Panc1 (cell line): ENCODE measurements around the gene DCN. TPM values are rescaled to one million over a fixed set of nuclear protein-coding genes. Genes with fewer than 3 reads are reported as not detected.

Experiments
- ATAC-seq: fragments of 200-7000 bp; cut with Tn5 transposase; 2 replicates; pipeline ENCODE4 v1.9.1; 2020; ENCODE audit warnings: mild to moderate bottlenecking, moderate library complexity
- BruUV-seq: library from RNA; stranded (reverse); fragments of 400-500 nt; replicated peaks from 2 replicates; lab custom pipeline; 2021; lab: Mats Ljungman, UMichigan
- CTCF ChIA-PET: fragments of 300-600 bp; sonication (Branson Sonifier 250); formaldehyde crosslinking; loops from one replicate; lab custom pipeline; 2022; ENCODE audit warnings: antibody characterized with exemption; lab: Charles Lee
- POLR2A ChIA-PET: fragments of 300-600 bp; sonication (Branson Sonifier 250); formaldehyde crosslinking; loops from one replicate; lab custom pipeline; 2022; ENCODE audit warnings: antibody characterized with exemption; lab: Charles Lee
- DNase-seq: peaks from one replicate; pipeline ENCODE4 v3.0.0-alpha.2; 2010; ENCODE audit warnings: low read depth, low spot score
- H3K27ac ChIP-seq: 2 replicates; pipeline ENCODE4 v1.5.1; 2011; ENCODE audit warnings: mild to moderate bottlenecking, low read length, inconsistent platforms
- H3K27me3 ChIP-seq: fragments of 200-500 bp; sonication (Bioruptor generic); 2 replicates; pipeline ENCODE4 v1.6.0; 2014; ENCODE audit warnings: low read length, inconsistent platforms; ENCODE audit not compliant: control insufficient read depth, insufficient read depth
- H3K36me3 ChIP-seq: fragments of 200-500 bp; sonication (Bioruptor generic); 2 replicates; pipeline ENCODE4 v1.5.1; 2014; ENCODE audit warnings: inconsistent platforms, mild to moderate bottlenecking, low read length, moderate library complexity; ENCODE audit not compliant: control insufficient read depth, insufficient read depth
- H3K4me1 ChIP-seq: 2 replicates; pipeline ENCODE4 v1.5.1; 2011; ENCODE audit warnings: inconsistent platforms, mild to moderate bottlenecking, low read length, moderate library complexity; ENCODE audit not compliant: control insufficient read depth, insufficient read depth
- H3K4me3 ChIP-seq, 2 experiments: 2 replicates each; pipeline ENCODE4 v1.5.1; 2011 to 2012; ENCODE audit warnings: low read depth in 2 of 2, low read length in 2 of 2, mild to moderate bottlenecking in 2 of 2, inconsistent platforms in 1 of 2, moderate library complexity in 1 of 2
- H3K9me3 ChIP-seq: fragments of 200-500 bp; sonication (Bioruptor generic); 2 replicates; pipeline ENCODE4 v1.5.1; 2014; ENCODE audit warnings: low read depth, mild to moderate bottlenecking, inconsistent platforms, low read length, moderate library complexity; ENCODE audit not compliant: control insufficient read depth, insufficient read depth
- POLR2AphosphoS5 ChIP-seq: IDR thresholded peaks from 2 replicates; pipeline ENCODE4 v1.6.1; 2012; ENCODE audit warnings: mild to moderate bottlenecking, low read depth, low read length, moderate library complexity
- SIN3A ChIP-seq: IDR thresholded peaks from 2 replicates; pipeline ENCODE4 v1.6.1; 2012; ENCODE audit warnings: low read depth, mild to moderate bottlenecking, low read length, moderate library complexity, borderline replicate concordance; ENCODE audit not compliant: insufficient read depth
- TCF7L2 ChIP-seq: IDR thresholded peaks from 2 replicates; pipeline ENCODE4 v1.6.1; 2011; ENCODE audit warnings: mild to moderate bottlenecking, low read depth, low read length, inconsistent platforms
- in situ Hi-C: cut with HindIII; loops from 2 replicates; pipeline ENCODE4 v1.10.0; 2016; ENCODE audit warnings: low sequenced_read_pairs, low pct_unique_long_range_greater_than_20kb
- intact Hi-C: fragments of 100-400 bp; cut with micrococcal nuclease; formaldehyde crosslinking; loops from one replicate; pipeline ENCODE4 v1.10.0; 2022; ENCODE audit not compliant: unreplicated experiment
- total RNA-seq: library from RNA; stranded (reverse); gene quantifications from one replicate; pipeline ENCODE4 v1.2.1, GENCODE V29; 2021; ENCODE audit not compliant: unreplicated experiment
- TF ChIP-seq, protein P1 (sequence below): fragments of 450-650 bp; IDR thresholded peaks from 2 replicates; pipeline ENCODE4 v1.5.1; 2017; ENCODE audit warnings: mild to moderate bottlenecking
- TF ChIP-seq, protein P2 (sequence below), 2 experiments: IDR thresholded peaks; 2 replicates each; pipeline ENCODE4 v1.6.1; 2011 to 2012; ENCODE audit warnings: low read depth in 2 of 2, control low read depth in 1 of 2, low read length in 1 of 2, mild to moderate bottlenecking in 1 of 2, moderate library complexity in 1 of 2; ENCODE audit not compliant: insufficient read depth in 1 of 2

The DCN gene
- total RNA-seq, 1 experiment from 2014 or later = 1.9 TPM

DNA sequence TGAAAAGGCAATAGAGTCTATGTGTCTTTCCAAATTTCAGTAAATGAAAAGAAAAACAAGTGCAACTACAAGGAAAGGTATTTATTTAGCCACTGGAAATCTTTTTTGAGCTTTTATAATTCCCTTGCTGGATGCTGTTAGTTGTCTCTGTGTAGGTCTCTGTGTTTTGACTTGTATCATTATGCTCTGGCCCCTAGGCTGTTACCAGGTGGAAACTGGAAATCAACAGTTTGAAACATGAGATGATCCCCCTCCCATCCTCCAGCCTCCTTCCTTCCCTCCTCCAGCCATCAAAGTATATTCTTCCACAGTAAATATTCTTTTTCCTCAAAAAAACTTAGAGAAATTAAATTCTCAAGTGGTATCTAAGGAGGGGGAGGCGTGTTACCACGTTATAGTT is 934 bp upstream of the DCN start:
- H3K27me3 ChIP-seq = no peaks in the 10 kb centered on the region
- in situ Hi-C loops (no loop called here), intact Hi-C loops (no loop called here)
- no peak overlapping the region for H3K27ac ChIP-seq
- no peaks in the 10 kb centered on the region for H3K9me3 ChIP-seq
- H3K4me1 ChIP-seq = no peaks in the 10 kb centered on the region
- TF ChIP-seq POLR2AphosphoS5 (no peak), SIN3A (no peak), TCF7L2 (no peak)
- TF ChIP-seq, protein P1, sequence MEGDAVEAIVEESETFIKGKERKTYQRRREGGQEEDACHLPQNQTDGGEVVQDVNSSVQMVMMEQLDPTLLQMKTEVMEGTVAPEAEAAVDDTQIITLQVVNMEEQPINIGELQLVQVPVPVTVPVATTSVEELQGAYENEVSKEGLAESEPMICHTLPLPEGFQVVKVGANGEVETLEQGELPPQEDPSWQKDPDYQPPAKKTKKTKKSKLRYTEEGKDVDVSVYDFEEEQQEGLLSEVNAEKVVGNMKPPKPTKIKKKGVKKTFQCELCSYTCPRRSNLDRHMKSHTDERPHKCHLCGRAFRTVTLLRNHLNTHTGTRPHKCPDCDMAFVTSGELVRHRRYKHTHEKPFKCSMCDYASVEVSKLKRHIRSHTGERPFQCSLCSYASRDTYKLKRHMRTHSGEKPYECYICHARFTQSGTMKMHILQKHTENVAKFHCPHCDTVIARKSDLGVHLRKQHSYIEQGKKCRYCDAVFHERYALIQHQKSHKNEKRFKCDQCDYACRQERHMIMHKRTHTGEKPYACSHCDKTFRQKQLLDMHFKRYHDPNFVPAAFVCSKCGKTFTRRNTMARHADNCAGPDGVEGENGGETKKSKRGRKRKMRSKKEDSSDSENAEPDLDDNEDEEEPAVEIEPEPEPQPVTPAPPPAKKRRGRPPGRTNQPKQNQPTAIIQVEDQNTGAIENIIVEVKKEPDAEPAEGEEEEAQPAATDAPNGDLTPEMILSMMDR = no peak
- TF ChIP-seq, protein P2, sequence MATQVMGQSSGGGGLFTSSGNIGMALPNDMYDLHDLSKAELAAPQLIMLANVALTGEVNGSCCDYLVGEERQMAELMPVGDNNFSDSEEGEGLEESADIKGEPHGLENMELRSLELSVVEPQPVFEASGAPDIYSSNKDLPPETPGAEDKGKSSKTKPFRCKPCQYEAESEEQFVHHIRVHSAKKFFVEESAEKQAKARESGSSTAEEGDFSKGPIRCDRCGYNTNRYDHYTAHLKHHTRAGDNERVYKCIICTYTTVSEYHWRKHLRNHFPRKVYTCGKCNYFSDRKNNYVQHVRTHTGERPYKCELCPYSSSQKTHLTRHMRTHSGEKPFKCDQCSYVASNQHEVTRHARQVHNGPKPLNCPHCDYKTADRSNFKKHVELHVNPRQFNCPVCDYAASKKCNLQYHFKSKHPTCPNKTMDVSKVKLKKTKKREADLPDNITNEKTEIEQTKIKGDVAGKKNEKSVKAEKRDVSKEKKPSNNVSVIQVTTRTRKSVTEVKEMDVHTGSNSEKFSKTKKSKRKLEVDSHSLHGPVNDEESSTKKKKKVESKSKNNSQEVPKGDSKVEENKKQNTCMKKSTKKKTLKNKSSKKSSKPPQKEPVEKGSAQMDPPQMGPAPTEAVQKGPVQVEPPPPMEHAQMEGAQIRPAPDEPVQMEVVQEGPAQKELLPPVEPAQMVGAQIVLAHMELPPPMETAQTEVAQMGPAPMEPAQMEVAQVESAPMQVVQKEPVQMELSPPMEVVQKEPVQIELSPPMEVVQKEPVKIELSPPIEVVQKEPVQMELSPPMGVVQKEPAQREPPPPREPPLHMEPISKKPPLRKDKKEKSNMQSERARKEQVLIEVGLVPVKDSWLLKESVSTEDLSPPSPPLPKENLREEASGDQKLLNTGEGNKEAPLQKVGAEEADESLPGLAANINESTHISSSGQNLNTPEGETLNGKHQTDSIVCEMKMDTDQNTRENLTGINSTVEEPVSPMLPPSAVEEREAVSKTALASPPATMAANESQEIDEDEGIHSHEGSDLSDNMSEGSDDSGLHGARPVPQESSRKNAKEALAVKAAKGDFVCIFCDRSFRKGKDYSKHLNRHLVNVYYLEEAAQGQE (IDR thresholded peaks at IDR 0.05; ENCODE audit: insufficient read depth in 1 of 2, low read depth in 2 of 2, low read length in 1 of 2) = no peak
- no peak overlapping the region for H3K4me3 ChIP-seq
- no peaks in the 10 kb centered on the region for H3K36me3 ChIP-seq
- no TSS peak for BruUV-seq
- ChIA-PET CTCF (no interaction called here), POLR2A (no interaction called here)
- no peak for ATAC-seq
- DNase-seq = no peak

DNA sequence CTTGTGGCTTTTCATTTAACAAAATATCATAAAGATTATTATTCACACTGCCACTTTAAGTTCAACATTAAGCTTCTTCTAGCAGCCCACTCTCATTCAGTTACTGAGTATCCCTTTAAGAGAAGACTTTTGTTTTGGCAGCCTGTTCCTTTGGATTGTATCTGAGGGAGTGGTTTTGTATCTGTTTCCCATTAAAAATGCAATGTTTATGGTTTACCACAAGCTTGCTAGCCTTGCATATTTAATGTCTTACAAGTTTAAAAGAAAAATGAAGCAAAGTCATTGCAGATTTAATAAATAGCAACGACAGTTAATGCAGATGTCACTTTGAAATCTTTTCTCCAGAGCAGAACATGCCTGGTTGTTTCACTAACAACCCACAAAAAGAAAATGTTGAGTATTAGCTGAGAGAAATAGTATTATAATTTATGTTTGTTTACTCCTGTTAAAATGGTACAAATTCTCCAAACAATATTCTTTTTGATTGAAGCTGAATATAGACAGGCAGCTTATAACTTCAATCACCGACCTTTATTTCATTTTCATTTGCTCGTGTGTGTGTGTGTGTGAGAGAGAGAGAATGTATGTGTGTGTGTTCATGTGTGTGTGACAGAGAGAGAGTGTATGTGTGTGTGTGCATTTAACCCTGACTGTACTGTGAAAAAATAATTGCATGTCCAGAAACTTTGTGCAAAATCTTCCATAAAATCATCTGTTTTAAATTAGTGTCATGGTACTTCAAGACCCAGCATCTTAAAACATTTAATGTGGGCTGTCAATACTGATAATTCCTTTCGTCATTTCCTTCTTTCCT is 1.8 kb downstream of the DCN start:
- no TSS peak for BruUV-seq
- intact Hi-C loops (no loop called here), in situ Hi-C loops (no loop called here)
- POLR2A ChIA-PET = no interaction called here
- H3K27me3 ChIP-seq = no peaks in the 10 kb centered on the region
- no peaks in the 10 kb centered on the region for H3K9me3 ChIP-seq
- ATAC-seq (no peak), DNase-seq (no peak)
- no peaks in the 10 kb centered on the region for H3K4me1 ChIP-seq
- H3K36me3 ChIP-seq = no peaks in the 10 kb centered on the region
- CTCF ChIA-PET = no interaction called here
- no peak overlapping the region for H3K4me3 ChIP-seq
- TF ChIP-seq TCF7L2 (no peak), SIN3A (no peak), POLR2AphosphoS5 (no peak)
- TF ChIP-seq, protein P1 = no peak
- TF ChIP-seq, protein P2 (IDR thresholded peaks at IDR 0.05; ENCODE audit: insufficient read depth in 1 of 2, low read depth in 2 of 2, low read length in 1 of 2) = no peak
- no peak overlapping the region for H3K27ac ChIP-seq
